H1 (cell line): ENCODE results near the gene THRB. TPM values are rescaled to one million over a fixed set of nuclear protein-coding genes. Genes with fewer than 3 reads are reported as not detected.

Experiments used
- CHD7 ChIP-seq: fragments of 300-600 bp; sonication (generic); IDR thresholded peaks from 2 replicates; pipeline ENCODE4 v1.7.1; 2012; ENCODE audit warnings: low read length, moderate library complexity, mild to moderate bottlenecking, inconsistent platforms; ENCODE audit not compliant: insufficient replicate concordance
- polyA plus RNA-seq, 7 experiments: library from polyadenylated mRNA; depleted of rRNA in 3 of 7; stranded (reverse) in 5 of 7; unstranded in 2 of 7; fragments of >200 nt in 5 of 7; fragments of 200-250 nt in 2 of 7; gene quantifications; 1 replicate in 5 of 7; 2 replicates in 1 of 7; 4 replicates in 1 of 7; pipeline versions ENCODE4 v1.2.1 to v1.2.3, GENCODE V29; 2011 to 2013; ENCODE audit warnings: missing spikeins in 2 of 7, mixed read lengths in 2 of 7
- total RNA-seq: library from RNA; stranded (reverse); fragmentation: NEBNext Ultra II Directional; extraction: Animal tissue kit (Norgen Biotek cat#: 25700); gene quantifications from 2 replicates; pipeline ENCODE4 v1.2.1, GENCODE V29; 2021

Gene THRB
- total and polyA plus RNA-seq, 2 of the 8 experiments (the other 6 are each of a cell fraction or from before 2014, with no cell fraction given): 0.98 to 3.9 TPM

- TF ChIP-seq CHD7: no peak
- TF ChIP-seq, all 59 proteins: peak for 0
Observed at GRCh38 chr3:24320601-24321000, 174.0 kb downstream of the THRB start (continued).
